OCI-LY1 (cell line): ENCODE data around the gene MPZ.

Experiments
- H2AFZ ChIP-seq: fragments of 200-600 bp; sonication (generic), shearing (Covaris generic); 2 replicates; pipeline ENCODE4 v1.6.0; 2014; ENCODE audit warnings: antibody characterized with exemption, mild to moderate bottlenecking, low read length
- H3F3A ChIP-seq: fragments of 200-600 bp; sonication (generic), shearing (Covaris generic); 2 replicates; pipeline ENCODE4 v1.6.0; 2014; ENCODE audit warnings: mild to moderate bottlenecking, antibody characterized with exemption, low read length, moderate library complexity; ENCODE audit not compliant: insufficient read depth
- H3K27ac ChIP-seq: fragments of 200-600 bp; sonication (generic); 2 replicates; pipeline ENCODE4 v1.5.1; 2014; ENCODE audit warnings: low read length, mixed run types, mild to moderate bottlenecking, low read depth; ENCODE audit not compliant: poor library complexity, severe bottlenecking
- H3K27me3 ChIP-seq: fragments of 200-600 bp; sonication (generic); 2 replicates; pipeline ENCODE4 v1.6.0; 2014; ENCODE audit warnings: antibody characterized with exemption, mild to moderate bottlenecking, low read length, moderate library complexity; ENCODE audit not compliant: insufficient read depth
- H3K36me3 ChIP-seq: fragments of 200-600 bp; sonication (generic); 2 replicates; pipeline ENCODE4 v1.6.1; 2014; ENCODE audit warnings: mild to moderate bottlenecking, antibody characterized with exemption, low read length, moderate library complexity, mixed read lengths; ENCODE audit not compliant: insufficient read depth
- H3K4me1 ChIP-seq: fragments of 200-600 bp; sonication (generic); 2 replicates; pipeline ENCODE4 v1.5.1; 2014; ENCODE audit warnings: mild to moderate bottlenecking, low read length, moderate library complexity; ENCODE audit not compliant: insufficient read depth, severe bottlenecking
- H3K4me2 ChIP-seq: fragments of 200-600 bp; sonication (generic), shearing (Covaris generic); 2 replicates; pipeline ENCODE4 v1.6.1; 2014; ENCODE audit warnings: low read length
- H3K4me3 ChIP-seq: fragments of 200-600 bp; sonication (generic); 2 replicates; pipeline ENCODE4 v1.5.1; 2014; ENCODE audit warnings: low read length, low read depth, mild to moderate bottlenecking, mixed read lengths; ENCODE audit not compliant: poor library complexity, severe bottlenecking
- H3K79me2 ChIP-seq: fragments of 200-600 bp; shearing (Covaris generic); 2 replicates; pipeline ENCODE4 v1.6.1; 2016; ENCODE audit warnings: mixed run types, low read length, mixed read lengths; ENCODE audit not compliant: insufficient read depth
- H3K9ac ChIP-seq: fragments of 200-600 bp; sonication (generic), shearing (Covaris generic); 2 replicates; pipeline ENCODE4 v1.6.1; 2014; ENCODE audit warnings: mild to moderate bottlenecking, low read length, mixed read lengths
- H3K9me2 ChIP-seq: fragments of 200-600 bp; sonication (generic), shearing (Covaris generic); 2 replicates; pipeline ENCODE4 v1.6.1; 2014; ENCODE audit warnings: low read depth, mild to moderate bottlenecking, low read length, mixed read lengths
- H3K9me3 ChIP-seq: fragments of 200-600 bp; shearing (Covaris generic); 2 replicates; pipeline ENCODE4 v1.6.1; 2014; ENCODE audit warnings: low read length, mixed read lengths
- H4K20me1 ChIP-seq: fragments of 200-600 bp; sonication (generic), shearing (Covaris generic); 2 replicates; pipeline ENCODE4 v1.6.0; 2016; ENCODE audit warnings: mild to moderate bottlenecking, low read length; ENCODE audit not compliant: insufficient read depth
- EZH2 ChIP-seq: fragments of 200-600 bp; sonication (generic), shearing (Covaris generic); IDR thresholded peaks from 2 replicates; pipeline ENCODE4 v1.8.0; 2017; ENCODE audit warnings: borderline replicate concordance, mixed run types, mild to moderate bottlenecking, antibody characterized with exemption, low read length, moderate library complexity, mixed read lengths
- TF ChIP-seq, protein P1 (sequence below): fragments of 200-600 bp; sonication (generic), shearing (Covaris generic); IDR thresholded peaks from 2 replicates; pipeline ENCODE4 v1.5.1; 2017; ENCODE audit warnings: mild to moderate bottlenecking, antibody characterized with exemption, low read length, moderate library complexity, mixed read lengths

Gene MPZ

DNA sequence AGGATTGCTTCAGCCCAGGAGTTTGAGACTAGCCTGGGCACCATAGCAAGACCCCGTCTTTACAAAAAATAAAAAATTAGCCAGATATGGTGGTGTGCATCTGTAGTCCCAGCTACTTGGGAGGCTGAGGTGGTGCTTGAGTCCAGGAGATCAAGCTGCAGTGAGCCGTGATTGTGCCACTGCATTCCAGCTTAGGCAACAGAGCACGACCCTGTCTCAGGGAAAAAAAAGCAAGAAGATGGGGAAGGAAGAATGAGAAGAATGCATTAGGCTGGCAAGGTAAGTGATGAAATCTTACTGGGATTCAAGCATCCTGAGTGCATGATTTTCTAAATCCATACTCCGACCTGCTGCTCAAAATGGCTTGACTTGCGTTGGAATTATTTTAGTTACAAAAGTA, 44.5 kb downstream of the MPZ start:
- Histone ChIP-seq H3K9me3 (no peaks in the 10 kb centered on the region), H3K27ac (no peak overlapping the region), H4K20me1 (no peaks in the 10 kb centered on the region), H3K79me2 (no peaks in the 10 kb centered on the region), H3K4me2 (no peak overlapping the region), H3K4me3 (no peak overlapping the region), H3F3A (no peaks in the 10 kb centered on the region), H3K4me1 (peaks cover 17% of the 10 kb centered on the region), H3K27me3 (peaks cover 9% of the 10 kb centered on the region), H3K36me3 (no peaks in the 10 kb centered on the region), H3K9ac (no peak overlapping the region), H3K9me2 (no peaks in the 10 kb centered on the region), H2AFZ (no peak overlapping the region)
- TF ChIP-seq EZH2 = no peak
- TF ChIP-seq, protein P1, sequence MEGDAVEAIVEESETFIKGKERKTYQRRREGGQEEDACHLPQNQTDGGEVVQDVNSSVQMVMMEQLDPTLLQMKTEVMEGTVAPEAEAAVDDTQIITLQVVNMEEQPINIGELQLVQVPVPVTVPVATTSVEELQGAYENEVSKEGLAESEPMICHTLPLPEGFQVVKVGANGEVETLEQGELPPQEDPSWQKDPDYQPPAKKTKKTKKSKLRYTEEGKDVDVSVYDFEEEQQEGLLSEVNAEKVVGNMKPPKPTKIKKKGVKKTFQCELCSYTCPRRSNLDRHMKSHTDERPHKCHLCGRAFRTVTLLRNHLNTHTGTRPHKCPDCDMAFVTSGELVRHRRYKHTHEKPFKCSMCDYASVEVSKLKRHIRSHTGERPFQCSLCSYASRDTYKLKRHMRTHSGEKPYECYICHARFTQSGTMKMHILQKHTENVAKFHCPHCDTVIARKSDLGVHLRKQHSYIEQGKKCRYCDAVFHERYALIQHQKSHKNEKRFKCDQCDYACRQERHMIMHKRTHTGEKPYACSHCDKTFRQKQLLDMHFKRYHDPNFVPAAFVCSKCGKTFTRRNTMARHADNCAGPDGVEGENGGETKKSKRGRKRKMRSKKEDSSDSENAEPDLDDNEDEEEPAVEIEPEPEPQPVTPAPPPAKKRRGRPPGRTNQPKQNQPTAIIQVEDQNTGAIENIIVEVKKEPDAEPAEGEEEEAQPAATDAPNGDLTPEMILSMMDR = no peak

DNA sequence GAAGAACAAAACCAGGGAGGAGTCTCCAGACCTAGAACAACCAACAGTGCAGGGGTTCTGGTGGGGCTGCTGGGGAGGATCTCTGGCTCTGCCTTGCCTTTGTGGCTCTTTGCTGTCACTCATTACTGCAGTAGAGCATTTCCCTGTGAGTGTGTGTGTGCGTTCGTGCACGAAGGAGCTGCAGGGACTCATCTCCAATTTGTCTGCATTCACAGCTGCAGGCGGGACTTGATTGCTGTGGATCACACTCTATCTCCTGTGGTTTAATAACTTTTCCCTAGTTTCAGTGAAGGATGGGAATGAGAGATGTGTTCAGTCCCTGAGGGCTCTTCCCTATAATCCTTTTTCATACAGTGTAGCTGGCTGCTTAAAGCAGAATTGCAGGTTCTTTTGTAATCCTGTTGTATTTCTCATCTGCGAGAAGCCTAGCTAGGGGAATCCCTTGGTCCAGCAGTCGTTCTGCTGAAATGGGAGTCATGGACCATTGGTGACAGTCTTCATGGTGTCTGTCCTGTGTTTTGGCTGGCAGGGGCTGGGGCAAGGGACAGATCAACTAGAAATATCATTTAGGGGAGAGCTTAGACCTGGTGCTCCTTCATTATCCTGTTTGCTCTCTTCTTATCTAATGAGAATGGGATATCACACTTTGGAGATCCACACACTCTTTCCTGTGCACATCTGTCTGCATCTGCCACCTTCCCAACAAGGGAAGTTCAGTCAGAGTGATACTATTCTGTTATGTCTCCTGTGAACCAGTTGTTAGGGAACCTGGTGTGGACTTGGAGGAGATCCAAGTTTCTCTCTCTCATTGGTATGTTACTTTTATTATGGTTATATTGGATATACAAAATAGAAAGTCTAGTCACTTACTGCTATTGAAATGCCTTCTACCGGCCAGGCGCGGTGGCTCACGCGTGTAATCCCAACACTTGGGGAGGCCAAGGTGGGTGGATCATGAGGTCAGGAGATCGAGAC, 48.2 kb downstream of the MPZ start:
- peak overlapping the region; percentile 22; the same call in 1 of the 2 replicates for H3K4me2 ChIP-seq
- TF ChIP-seq EZH2 = no peak
- TF ChIP-seq, protein P1 = no peak

DNA sequence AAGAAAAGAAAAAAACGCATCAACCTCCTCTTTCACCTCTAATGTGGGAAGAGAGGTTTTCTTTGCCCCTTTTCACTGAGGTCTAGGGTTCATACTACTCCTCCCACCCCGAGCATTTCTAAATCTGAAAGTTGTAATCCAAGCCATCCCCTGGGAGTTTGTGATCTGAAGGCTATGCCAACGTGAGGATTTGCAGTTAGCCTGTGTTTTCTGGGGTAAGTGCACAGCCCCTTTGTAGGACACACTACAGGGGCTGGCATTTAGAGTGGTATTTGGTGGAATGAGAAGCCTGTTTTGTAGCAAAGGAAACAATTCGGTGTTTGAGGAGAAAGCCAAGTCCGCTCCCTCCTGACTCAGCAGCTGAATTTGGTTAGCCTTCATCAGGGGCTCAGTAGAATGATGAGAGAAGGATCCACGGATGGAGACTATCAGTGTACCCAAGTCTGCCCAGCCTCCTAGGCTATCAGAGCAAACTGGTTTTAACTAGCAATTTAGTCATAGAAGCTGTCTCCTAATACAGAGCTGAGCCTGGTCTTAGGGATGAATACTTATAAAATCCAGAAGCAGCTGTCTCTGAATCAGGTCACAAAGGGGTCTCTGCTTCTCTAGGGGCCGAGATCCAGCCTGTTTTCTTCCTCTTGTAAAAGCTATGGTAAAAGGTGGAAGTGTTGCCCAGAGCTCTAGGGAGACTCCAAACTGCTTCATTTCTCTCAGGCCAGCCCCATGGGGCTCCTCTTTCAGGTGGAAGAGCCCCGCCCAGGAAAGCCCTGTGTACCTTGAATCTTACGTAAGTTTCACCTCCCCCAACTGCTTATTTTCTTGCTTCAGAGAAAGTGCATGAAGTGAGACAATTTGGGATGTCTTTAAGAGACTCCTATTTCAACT, 49.1 kb downstream of the MPZ start:
- Histone ChIP-seq H3K36me3 (no peaks in the 10 kb centered on the region), H3K9me3 (no peaks in the 10 kb centered on the region; the same call in 1 of the 2 replicates), H3K4me2 (peak overlapping the region; percentile 22; the same call in 1 of the 2 replicates), H3F3A (no peaks in the 10 kb centered on the region), H3K4me1 (peaks cover 30% of the 10 kb centered on the region), H3K9ac (no peak overlapping the region), H3K4me3 (no peak overlapping the region), H3K27me3 (peaks cover 12% of the 10 kb centered on the region), H3K79me2 (no peaks in the 10 kb centered on the region), H3K27ac (no peak overlapping the region), H4K20me1 (no peaks in the 10 kb centered on the region), H3K9me2 (no peaks in the 10 kb centered on the region), H2AFZ (no peak overlapping the region)
- TF ChIP-seq EZH2 = no peak
- TF ChIP-seq, protein P1 = no peak

More for the DNA sequence above, 48.2 kb downstream of the MPZ start:
- Histone ChIP-seq H3K9ac (no peak overlapping the region), H3K4me3 (no peak overlapping the region), H4K20me1 (no peaks in the 10 kb centered on the region), H3K4me1 (peaks cover 30% of the 10 kb centered on the region), H3F3A (no peaks in the 10 kb centered on the region), H3K79me2 (no peaks in the 10 kb centered on the region), H3K9me2 (no peaks in the 10 kb centered on the region), H3K9me3 (no peaks in the 10 kb centered on the region; the same call in 1 of the 2 replicates), H3K27ac (no peak overlapping the region), H2AFZ (no peak overlapping the region), H3K27me3 (peaks cover 12% of the 10 kb centered on the region), H3K36me3 (no peaks in the 10 kb centered on the region)
